HG03103 (cell line): ENCODE data around the gene GNAZ.

Source experiments
- ATAC-seq: cut with Tn5 transposase; IDR thresholded peaks from one replicate; pipeline ENCODE4 v1.9.1; 2021; ENCODE audit warnings: low read depth; ENCODE audit not compliant: unreplicated experiment

The GNAZ gene

GRCh38 chr22:23075525-23076216 is 5.4 kb downstream of the GNAZ start:
- ATAC-seq: no peak

DNA sequence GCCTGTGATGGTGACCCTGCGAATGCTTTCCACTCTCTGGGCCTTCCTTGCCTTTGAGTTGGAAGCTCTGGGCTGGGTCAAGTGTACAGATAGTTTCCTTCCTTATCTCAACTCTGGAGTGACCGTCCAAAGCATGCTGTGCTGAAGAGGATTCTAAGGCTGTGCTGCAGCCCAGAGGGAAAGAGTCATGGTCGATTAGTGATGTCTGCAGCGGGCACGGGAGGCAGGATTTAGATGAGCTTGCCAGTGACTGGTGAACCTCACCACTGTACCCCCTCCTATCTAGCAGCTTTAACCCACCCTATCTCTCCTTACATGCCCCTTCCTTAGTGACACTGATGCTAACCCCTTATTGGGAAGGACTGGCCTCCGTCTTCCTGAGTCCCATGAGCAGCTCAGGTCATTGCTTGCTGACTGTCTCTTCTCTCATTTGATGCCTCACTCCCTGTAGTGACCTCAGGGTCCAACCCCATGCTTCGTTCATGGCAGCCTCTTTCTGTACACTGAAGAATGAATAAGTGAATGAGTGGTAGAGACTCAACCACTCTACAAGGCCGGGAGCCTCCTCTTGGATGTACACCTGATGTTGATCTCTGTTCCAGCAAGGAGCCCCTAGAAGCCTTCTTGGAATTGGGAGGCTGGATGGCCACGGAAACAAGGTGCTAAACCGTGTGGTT is 6.7 kb downstream of the GNAZ start:
- ATAC-seq: no peak

DNA sequence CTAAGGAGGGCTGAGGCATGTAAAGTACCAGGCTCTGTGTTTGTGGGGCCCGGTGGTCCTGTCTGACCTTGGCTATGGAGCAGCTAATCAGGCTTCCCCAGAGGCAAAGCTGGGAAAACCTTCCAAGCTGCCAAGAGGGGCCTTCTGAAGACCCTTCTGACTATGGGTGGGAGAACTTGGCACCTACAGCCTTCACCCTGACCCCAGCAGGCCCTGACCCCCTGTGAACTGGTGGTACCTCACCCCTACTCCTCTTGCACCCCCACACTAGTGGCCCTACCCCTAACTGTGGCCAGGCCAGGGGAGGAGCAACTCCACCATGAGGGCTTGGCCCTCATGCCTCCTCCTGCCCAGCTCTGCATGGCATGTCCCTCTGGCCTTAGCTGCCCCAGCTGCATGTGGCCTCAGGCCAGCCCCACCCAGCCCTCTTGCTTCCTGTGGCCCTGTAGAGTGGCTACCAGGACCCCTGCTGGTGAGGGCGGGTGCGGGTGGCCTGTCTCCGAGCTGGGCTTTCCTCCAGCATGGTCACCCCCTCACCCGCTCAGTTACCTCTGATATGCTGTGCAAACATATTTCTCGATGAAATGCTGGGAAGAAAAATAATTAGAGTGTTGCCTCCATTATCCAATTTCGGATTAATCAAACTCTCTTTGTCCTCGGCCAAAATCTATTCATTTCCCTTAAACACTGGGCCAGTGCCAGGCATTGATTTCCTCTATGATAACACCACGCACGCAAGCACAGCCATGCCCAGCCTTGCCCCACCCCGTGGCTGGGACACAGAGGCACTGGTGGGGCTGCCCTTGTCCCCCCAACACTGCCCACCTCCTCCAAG is 7.5 kb downstream of the GNAZ start:
- ATAC-seq: no peak

GRCh38 chr22:23078462-23078787 is 8.1 kb downstream of the GNAZ start:
- no peak for ATAC-seq

GRCh38 chr22:23079240-23079768 is 9.0 kb downstream of the GNAZ start:
- ATAC-seq: no peak

GRCh38 chr22:23079814-23080521 is 9.6 kb downstream of the GNAZ start:
- no peak for ATAC-seq

- ATAC-seq: no peak
These were observed 10.4 kb downstream of the GNAZ start for GRCh38 chr22:23080613-23081290.

- ATAC-seq: no peak
These were observed 12.4 kb downstream of the GNAZ start for GRCh38 chr22:23082534-23083314.

- no peak for ATAC-seq
These were observed 13.1 kb downstream of the GNAZ start for GRCh38 chr22:23083315-23084021.

DNA sequence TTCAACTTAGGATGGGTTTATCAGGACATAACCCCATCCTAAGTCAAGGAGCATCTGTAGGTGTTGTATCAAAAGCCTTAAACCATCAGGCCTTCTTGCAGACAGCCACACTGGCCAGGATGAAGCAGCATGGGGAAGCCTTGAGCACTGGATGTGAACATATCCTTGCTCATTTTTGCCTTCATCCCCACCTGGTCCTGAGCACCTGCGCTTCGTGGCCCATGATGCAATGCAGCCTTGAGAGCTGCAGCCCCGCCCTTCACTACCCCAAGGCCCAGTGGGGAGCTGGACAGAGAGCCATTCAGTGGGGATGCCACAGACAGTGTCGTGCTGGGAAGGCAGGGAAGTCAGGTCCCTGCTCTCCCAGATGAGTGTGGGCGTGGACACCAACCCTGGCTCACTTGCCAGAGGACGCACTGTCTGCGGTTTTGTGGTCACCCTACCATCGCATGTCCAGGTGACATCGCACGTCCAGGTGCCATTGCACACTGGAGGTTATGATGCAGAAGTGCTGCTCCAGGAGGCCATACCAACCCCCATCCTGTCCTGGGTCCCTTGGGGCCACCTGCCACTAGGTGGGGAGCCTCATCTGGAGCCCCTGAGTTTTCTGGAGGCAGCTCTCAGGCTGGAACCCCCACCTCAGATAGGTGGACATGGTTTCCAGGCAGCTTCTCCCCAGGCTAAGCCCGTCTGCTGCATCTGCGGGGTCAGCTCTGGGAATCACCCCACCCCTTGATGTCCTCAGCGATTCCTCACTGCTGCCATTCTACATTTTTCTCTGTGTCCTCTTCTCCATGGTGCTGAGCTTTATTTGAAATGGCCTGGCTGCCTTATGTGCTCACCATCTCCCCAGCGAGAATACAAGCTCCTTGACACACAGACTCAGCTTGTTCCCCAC is 14.4 kb downstream of the GNAZ start:
- no peak for ATAC-seq

GRCh38 chr22:23085351-23085671 is 15.0 kb downstream of the GNAZ start:
- no peak for ATAC-seq

DNA sequence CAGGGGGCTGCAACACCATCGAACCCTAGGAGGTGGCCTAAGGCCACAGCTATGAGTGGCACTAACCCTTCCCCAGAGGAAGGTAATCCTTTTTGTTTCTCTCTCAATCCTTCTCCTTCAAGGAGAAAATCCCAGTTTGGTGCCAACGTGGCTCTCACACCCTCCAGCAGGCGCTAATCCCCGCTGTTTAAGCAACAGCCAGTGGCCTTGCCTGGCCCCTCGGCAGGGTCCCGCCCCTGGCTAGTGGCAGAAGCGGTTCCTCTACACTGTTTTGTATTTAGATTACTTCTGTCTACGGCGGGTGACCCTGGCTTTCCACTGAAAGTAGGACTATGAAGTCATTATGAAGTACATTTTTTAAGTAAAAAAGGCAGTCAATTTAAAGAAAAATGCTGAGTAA is 15.5 kb downstream of the GNAZ start:
- no peak for ATAC-seq

GRCh38 chr22:23086263-23086662 is 15.9 kb downstream of the GNAZ start:
- no peak for ATAC-seq

DNA sequence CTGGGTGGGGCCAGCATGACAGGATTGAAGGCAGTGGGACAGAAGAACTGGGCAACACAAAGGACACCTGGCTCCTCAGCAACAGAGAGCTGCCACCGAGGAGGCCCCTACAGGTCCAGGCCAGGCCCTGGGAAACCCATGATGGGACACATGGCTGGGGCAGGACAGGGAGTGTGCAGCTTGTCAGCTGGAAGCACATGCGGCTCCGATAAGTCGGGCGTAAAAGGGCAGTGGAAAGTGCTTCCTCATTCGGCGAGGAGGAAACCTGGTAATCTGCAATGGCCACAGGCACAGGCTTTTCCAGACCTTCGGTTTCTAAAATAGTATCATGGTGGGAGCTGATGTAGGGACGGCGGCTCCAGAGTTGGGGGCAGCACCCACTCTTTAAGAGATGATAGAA is 16.5 kb downstream of the GNAZ start:
- no peak for ATAC-seq

DNA sequence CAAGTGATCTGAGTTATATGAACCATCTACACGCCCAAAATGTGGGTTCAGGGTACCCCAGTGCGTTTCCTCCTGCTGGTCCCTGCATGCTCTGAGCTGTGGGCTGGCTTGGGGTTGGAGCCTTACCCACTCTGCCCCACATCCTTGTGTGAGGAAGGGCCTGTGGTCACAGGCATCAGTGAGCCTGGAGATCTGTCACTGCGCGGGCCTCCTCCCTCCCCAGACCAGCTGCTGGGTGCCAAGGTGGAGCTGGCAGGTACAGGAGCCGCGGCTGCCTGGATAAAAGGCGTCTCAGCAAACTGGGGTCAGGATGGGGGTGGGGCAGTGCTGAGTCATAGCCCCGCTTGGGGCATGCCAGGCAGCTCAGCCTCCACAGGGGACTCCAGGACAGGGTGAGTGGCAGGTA is 17.9 kb downstream of the GNAZ start:
- ATAC-seq: no peak

- ATAC-seq: no peak
These were observed 18.7 kb downstream of the GNAZ start for GRCh38 chr22:23089010-23089409.

DNA sequence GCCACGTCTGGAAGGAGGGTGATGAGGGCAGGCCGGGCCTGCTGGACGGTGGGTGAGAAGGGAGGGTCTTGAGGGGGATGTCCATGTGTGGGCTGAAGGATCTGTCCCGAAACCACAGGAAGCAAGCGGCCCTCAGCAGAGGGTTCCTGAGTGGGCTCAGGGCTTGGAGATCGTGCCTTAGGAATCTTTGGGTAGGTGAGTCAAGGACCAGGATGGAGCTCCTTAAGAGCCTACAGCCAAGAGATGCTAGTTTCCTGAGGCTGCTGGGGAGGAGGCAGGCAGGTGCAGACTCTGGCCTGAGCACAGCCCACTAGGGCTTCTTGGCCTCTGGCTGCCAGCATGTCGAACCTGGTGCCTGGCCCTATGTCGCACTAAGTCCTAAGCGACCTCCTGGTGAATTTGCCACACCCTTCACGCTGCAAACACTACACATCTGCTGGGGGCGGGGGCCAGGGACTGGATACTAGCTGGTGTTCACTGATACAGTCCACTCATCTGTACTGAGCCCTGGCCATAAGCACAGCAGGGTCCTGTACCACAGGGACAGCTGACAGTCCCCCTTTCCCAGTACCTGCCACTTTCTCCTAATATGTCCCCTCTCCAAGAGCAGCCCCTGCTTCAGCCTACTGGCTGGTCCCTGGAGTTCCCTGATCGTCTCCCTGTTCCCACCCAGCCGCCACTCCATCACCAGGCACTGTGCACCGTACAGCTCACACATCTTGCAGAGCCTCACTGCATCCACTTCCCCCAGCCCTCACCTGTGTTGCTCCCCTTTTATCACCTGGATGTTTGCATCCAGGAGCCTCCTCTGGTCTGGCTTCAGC is 19.5 kb downstream of the GNAZ start:
- no peak for ATAC-seq
